ENCODE measurements around the gene UBASH3A.

UBASH3A gene

DNA sequence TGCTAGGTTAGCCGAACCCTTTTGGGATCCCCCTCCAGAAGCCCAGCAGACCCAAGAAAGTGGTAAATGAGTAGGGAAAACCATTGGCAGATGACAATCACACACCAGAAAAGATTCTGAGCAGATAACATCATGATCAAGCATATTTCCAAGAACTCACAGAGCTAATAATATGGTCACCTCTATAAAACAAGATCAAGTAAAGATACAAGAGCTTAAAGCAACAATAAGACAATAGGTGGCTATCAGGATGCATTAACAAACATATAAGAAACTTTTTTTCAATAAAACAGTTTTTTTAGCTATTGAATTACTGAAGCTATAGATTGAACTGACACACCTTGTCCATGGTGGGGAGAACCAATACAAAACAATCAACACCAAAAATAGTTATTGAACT lies 29.0 kb downstream of the UBASH3A start:
- no peak for DNase-seq

DNA sequence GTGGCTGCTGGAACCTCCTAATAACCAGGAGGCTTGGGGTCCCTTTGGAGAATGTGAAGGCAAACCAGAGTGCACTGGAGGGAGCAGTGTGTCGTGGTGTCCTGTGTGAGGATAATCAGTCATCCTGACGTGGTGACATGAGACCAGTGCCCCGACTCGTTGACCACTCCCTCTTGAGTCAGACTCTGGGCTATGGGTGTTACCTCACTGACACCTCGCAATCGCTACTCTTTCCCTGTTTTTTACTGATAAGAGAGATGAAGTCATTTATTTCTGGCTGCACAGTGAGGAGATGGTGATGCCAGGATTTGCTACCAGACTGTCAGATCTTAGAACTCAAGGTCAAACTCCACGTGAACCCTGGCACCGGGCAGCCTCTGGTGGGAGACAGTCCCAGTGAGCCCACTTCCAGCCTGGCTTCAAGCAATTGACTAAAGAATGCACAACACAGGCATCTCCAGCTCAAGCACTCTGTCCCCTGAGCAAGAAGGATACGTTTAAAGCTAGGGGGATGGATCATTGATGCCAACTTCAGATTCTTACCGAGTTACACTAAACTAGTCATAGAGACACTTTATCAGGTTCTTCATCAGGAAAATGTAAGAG lies 30.3 kb downstream of the UBASH3A start:
- no peak for DNase-seq

DNA sequence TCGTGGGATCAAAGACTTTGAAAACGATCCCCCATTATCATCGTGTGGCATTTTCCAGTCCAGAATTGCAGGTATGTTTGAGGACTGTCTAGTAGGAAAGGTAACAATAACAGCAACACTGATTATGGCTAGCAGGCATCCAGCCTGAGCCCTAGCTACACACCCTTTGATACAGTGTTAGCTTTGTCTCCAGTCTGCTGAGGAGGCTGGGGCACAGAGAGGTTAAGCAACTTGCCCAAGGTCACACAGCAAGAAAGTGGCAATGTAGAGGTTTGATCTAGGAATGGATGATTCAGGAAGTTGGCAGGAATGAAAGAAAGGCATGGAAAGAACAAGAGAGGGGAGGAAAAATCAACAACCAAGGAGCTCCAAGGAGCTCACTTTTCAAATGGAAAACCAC lies 31.2 kb downstream of the UBASH3A start:
- no peak for DNase-seq

DNA sequence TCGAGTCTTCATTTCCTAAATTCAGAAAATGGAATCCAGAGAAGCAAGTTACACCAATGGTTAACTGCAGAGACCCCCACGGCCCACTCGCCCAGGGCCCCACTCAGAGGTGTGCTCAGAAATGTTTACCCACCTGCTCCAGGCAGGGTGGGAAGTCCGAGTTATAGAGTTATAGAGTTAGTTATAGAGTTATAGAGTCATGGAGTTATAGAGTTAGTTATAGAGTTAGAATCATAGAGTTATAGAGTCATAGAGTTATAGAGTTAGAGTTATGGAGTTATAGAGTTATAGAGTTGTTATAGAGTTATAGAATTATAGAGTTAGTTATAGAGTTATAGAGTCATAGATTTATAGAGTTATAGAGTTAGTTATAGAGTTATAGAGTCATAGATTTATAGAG lies 31.7 kb downstream of the UBASH3A start:
- DNase-seq, result no peak

DNA sequence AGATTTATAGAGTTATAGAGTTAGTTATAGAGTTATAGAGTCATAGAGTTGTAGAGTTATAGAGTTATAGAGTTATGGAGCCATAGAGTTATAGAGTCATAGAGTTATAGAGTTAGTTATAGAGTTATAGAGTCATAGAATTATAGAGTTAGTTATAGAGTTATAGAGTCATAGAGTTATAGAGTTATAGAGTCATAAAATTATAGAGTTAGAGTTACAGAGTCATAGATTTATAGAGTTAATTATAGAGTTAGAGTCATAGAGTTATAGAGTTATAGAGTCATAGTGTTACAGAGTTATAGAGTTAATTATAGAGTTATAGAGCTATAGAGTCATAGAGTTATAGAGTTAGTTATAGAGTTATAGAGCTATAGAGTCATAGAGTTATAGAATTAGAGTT lies 32.1 kb downstream of the UBASH3A start:
- DNase-seq, result no peak

DNA sequence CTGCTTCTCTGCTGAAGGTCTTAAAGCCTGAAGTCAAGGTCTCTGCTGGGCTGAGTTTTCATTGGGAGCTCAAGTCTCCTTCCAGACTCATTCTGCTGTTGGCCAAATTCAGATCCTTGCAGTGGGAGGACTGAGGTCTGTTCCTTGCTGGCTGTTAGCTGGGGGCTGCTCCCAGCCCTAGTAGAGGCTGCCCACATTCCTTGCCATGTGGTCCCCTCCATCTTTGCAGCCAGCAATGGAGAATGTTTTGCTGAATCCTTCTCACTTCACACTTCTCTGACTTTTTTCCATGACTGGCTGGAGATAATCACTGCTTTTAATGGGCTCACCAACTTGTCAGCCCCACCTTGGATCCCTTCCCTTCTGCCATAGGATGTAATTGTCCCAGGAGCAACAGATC lies 33.2 kb downstream of the UBASH3A start:
- no peak for DNase-seq

DNA sequence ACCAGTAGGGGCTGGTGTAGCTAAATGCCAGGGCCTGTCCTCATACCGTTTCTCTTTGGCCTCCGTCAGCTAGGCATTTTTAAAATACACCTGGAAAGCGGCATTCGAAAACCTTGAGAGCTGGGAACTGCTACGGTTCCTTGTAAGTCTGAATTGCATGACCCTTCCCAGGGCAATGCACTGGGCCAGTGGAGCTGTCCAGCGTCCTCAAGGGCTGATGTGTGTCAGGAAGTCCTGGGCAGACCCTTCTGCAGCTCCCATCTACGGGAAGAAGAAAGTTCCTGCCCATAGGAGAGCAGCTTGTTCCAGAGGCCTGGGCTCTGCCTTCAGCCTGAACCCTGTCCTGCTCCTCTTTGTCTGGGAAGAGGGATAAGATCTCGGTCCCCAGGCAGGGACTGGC lies 34.1 kb downstream of the UBASH3A start:
- DNase-seq, result no peak

DNA sequence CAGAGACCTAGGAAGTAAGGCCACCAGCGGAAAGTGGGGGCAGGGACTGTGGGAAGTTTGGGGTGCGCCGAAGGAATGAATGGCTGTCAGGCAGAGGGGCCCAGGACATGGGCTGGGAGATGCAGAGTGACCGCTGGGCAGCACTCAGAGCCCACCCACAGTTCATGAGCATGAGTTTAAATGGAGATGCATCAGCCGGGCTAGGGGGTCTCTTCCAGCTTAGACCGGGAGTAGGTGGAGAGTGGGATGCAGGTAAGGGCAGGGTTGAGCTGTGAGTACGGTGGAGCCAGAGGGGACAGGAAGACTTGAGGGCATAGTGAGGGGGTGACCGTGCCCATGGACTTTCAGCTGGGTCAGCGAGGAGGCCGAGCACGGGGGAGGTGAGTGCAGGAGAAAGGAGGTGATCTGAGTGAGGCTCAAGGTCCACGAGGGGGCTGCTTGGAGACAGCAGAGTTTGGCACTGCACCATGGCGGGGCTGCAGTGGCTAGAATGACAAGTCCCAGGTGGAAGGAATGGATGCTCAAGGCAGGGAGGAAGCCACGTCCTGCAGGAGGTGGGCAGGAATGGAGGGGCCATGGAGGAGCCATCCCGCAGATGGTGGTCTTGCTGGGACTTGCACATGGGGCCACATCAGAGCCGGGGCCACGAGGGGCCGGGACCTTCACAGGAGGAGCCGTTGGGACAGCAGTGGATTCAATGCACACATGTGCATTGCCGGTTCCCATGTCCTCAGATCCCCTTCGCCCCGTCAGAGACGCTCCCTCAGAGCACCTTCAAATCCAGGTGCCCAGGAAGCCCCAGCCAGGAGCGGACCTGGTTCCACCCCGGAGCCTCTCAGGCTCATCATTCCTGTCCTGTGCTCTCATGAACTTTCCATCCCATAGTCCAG lies 34.9 kb downstream of the UBASH3A start:
- DNase-seq, result no peak

DNA sequence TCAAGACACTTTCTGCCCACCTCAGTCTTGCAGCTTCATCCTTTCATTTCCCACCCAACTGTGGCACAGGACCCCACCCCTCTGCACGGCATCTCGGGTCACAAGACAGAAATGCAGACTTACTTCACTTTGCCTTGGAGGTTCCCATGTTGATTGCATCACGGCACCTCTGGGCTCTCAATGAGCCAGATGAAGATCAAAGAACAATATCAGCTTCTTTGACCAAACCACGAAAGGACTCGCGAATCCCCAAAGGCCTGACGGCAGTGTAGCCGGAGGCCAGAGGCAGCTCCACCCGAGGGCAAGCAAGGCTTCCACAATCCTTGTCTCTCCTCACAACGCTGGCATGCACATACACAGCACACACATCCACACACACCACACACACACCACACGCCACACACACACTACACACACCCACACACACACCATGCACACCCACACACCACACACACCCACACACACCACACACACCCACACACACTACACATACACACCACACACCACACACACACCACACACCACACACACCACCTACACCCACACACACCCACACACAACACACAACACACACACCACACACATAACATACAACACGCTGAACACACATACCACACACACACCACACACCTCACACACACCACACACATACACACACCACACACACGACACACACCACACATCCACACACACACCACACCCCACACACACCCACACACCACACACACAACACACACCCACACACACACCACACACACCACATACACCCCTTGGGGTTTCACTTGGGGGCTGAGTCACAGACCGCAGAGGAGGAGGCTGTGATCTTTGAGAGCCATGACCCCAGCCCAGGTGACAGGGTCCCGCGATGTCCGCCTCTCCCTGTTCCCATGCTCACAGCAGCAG lies 35.8 kb downstream of the UBASH3A start:
- no peak for DNase-seq

DNA sequence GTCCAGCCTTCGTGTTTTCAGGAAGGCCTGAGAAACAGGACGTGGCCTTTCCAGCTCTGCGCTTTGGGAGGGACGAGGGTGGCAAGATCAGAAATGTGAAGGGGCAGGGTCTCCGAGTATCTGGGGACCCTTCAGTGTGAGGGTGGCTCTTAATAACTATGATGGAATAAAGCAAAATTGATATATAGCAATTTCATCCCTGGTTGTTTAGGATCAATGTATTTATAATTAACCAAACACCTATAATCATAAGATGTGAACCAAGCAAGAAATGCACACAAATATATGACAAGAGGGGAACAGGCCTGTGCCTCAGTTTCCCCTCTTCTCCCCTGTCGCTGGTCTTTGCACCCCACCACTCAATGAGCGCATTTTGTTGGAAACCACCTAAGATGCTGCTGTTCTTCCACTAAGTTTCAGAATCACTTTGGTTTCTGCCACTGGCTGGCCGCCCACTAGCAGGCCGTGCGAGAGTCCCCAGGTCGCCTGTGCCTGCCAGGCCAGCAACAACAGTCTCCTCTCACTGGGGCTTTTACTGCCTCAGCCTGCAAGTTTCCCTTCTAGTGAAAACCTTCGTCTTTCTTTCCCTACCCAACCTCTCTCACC lies 36.6 kb downstream of the UBASH3A start:
- no peak for DNase-seq

DNA sequence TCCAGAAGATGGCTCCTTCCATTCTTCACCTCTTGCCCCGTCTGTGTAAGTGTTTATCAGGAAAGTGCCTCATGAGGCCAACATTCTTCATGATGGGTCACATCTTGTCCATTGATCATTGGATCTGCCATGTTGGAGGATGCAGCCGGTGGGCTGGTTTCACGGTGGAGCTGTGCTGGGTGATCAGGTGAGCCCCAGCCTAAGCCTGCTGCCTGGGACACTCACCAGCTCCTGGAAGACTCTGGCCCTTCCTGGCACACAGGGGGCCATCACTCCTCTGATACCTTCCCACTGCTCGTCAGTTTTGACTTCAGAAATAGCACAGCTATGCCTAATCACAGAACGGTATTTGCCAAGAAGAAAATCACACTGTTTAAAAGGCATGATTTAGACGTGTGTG lies 38.3 kb downstream of the UBASH3A start:
- no peak for DNase-seq

DNA sequence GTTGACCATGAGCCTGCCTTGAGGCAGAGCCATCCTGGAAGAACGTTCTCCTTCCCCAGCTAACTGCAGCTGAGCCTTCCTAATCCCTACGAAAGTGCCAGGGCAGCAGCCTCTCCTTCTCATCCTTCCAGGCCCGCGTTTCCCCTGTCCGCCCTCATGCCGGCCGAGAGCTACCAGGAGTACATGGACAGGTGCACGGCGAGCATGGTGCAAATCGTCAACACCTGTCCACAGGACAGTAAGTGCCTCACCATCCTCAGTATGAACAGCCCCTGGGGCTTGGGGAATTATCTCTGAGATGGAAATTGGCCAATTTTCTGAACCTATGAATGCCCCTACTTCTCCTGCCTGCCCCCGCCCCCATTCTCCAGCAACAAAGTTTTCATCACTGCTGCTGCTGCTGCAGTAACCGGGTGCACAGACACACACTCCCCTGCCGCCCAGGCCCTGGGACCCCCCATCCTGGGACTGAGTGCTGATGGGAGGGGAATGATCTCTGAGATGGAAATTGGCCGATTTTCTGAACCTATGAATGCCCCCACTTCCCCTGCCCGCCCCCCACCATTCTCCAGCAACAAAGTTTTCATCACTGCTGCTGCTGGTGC lies 39.6 kb downstream of the UBASH3A start:
- DNase-seq, result no peak

DNA sequence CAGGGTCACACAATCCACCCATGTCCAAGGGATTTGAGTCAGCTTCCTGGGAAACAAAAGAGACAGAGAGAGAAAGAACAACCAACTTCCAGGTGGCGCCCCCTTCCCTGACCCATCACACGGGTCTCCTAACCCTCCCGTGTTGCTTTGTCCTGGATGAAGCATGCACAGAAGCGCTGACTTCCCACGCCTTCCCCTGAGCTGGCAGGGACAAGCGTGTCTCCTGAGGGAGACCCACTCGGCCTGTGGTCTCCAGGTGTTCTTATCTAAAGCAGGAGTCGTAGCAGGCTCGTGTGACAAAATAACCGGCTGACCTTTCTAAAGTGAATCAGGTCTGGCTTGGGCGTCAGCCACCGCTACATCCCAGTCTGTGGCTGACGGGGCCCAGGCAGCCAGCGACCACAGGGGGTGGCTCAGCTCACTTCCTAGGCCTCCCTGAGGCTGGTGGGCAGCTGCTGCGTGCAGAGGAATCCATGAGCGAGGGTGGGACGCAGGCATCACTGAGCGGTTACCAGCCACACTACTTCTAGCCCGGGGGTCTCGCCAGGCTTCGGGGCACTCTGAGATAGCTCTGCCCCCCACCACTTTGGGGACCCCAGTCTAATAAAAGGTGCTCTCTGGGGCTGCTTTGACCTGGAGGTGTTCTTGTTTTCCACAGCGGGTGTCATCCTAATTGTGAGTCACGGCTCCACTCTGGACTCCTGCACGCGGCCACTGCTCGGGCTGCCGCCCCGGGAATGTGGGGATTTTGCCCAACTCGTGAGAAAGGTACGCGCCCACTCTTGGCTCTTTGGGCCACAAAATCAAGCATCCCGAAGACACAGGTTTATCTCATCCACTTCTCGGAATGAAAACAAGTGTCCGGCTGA lies 40.4 kb downstream of the UBASH3A start:
- no peak for DNase-seq

DNA sequence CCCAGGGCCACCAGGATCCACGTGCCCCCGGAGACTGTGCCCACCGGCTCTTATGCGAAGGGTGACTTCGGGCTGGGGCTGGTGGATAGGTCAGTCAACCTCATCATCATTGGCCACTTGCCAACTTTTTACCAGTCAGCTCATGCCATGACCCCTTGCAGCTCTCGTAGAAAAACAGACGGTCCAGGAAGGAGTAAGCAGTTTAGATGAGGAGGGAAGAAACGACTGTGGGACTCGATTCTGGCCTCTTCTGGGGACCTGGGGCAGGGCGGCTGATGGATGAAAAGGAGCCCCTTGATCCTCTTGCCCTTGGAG lies 41.0 kb downstream of the UBASH3A start:
- no peak for DNase-seq

DNA sequence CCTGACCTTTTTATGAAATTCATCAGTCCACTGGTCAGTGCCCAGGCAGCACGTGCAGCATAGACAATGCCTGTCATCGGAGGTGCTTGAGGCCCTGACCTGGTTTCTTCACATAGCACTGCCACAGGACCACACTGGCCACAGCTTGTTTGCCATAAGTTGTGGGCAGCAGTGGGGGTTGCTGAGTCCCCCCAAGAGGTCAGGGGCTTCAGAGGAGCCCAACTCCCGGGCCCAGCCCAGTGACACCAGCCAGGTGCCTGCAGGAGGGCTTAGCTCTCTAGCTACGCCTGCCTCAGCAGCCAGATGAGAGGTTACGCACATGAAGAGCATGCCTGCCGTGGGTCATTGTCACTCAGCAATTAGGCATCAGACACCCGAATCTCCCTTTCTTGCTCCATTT lies 41.6 kb downstream of the UBASH3A start:
- DNase-seq, result no peak

DNA sequence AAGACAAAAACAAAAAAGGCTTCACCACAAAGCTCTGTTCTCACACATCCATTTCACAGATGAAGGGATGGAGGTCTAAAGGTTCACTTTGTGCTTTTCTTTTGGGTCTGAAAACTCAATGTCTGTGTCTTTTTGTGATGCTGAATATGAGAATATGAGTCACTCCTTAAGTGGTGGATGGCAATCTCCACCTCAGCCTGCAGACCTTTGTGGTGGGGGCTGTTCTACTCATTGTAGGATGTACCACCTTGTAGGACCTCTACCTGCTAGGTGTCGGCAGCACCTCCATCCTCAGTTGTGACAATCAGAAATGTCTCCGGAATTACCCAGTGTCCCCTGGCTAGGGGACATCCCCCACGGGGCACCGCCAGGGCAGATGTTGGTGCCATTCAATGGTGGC lies 42.8 kb downstream of the UBASH3A start:
- DNase-seq, result no peak

DNA sequence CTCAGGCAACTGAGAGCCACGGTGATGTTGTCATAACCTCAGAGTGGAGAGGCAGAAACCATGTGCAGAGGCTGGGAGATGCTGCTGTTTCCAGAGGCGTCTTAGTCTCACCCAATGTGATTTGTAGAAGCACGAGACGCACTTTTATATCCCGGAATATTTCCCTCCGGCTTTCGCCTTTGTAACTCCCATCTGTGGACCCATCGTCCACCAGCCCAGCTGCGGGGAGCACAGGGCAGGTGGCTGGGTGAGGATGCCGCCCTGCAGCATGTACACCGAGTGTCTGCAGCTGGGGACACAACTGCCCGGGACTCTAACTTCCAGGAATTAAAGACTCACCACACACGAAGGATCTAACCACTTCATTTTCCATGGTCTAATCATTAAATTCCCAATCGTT lies 43.5 kb downstream of the UBASH3A start:
- DNase-seq, result no peak

DNA sequence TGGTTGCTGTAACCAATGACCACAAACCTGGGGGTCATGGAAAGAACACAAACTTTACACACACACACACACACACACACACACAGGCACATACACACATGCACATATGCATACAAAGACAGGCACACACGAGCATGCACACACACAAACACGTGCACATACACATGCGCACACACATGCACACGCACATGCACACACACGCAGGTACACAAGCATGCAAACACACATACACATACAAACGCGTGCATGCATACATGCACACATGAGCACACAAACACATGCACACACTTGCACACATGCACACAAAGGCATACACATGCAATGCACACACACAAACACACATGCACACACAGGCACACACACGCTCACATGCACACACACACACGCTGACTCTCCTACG lies 44.0 kb downstream of the UBASH3A start:
- DNase-seq, result no peak

DNA sequence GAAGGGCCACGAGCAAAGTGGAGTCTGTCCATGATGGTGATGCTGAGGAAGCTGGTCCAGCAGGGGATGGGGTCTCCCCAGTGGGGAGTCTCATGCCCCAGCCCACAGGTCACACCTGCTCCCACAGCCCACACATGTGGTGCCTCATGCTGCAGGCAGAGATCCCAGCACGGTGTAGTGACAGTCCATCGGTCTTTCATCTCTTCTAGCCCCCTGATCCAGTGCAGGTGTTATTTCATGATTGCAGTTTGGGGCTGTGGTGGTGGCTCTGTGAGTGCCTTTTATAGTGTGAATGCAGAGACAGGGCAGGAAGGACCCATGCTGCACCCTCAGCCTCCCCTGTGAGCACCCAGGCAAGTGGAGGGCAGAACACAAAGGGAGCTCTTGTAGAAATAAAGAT lies 45.0 kb downstream of the UBASH3A start:
- DNase-seq, result no peak

DNA sequence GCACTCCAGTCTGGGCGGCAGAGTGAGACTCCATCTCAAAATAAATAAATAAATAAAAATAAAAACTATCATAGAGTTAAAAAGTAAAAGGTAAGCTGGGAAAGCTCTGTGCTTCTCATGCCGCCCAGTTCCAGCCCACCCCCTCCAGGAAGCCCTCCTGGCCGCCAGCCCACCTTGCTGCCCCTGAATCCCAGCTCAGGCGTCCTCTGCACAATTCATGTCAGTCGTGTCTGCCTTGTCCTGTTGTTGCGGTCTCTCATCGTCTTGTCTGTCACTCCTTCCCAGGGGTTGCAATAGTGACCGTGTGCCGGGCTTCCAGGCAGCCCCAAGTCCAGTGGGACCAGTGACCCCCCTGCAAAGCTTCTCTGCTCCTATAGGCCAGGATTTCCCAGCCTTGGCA lies 48.2 kb downstream of the UBASH3A start:
- DNase-seq, result no peak

DNA sequence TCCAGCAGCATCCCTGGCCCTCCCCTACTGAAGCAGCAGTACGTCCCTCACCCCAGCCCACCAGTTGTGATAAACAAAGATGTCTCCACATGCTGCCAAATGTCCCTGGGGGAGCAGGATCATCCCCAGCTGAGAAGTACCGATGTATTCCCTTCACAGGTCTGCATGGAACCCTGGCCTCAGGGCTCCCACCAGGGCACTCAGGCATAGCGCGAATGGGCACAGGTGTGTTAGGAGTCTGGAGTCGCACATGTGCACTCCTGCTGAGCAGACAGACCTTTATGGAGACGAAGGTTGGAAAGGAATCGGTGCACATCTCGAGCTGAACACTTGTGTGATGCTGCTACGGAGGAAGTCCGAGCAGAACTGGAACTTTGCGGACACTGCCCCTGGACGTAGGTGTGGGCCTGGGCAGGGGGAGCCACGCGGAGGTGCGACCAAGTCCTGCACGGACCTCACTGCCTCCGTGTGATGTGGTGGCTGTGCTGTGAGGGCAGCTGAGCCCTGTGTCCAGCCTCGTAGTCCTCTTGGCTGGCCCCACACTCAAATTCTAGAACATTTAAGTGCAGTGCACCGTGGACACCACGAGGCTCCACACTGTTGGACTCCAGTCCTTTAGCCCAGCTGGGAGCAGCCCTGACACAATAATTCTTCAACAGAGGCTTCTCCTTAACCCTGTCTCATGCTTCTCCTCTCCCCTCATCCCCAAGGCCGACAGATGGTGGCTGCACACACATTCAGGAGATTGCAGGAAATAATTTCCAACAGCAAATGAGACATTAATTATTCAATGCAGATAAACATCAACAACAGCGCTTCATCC lies 48.9 kb downstream of the UBASH3A start:
- no peak for DNase-seq

All from NCI-H2081 (cell line).